Endothelial cell of umbilical vein (primary cell): ENCODE data around the gene NFKB1. TPM values are rescaled to one million over a fixed set of nuclear protein-coding genes. Genes with fewer than 3 reads are reported as not detected.
A peak's percentile ranks its signal among the peaks of the same experiment; 100 is the strongest.

Experiments
- BruUV-seq: library from RNA; stranded (reverse); fragments of 400-500 nt; replicated peaks from 2 replicates; lab custom pipeline; 2021; lab: Mats Ljungman, UMichigan
- CTCF ChIA-PET: fragments of 300-600, 350-600 bp; sonication (Branson Sonifier 250); formaldehyde crosslinking; loops from one replicate; lab custom pipeline; 2021; ENCODE audit warnings: antibody characterized with exemption, inconsistent platforms; lab: Charles Lee
- POLR2A ChIA-PET: fragments of 300-600, 350-600 bp; sonication (Branson Sonifier 250); formaldehyde crosslinking; loops from one replicate; lab custom pipeline; 2021; ENCODE audit warnings: antibody characterized with exemption, inconsistent platforms; lab: Charles Lee
- DNase-seq: peaks from one replicate; pipeline ENCODE4 v3.0.0-alpha.2; 2011; ENCODE audit warnings: low read depth, low spot score
- FAIRE-seq: peaks from 2 replicates; lab custom pipeline; 2011; peaks lifted over from hg19 to GRCh38; lab: Jason Lieb, UNC
- H2AFZ ChIP-seq: 2 replicates; pipeline ENCODE4 v1.6.0; 2012; ENCODE audit warnings: low read depth, low read length, control low read depth, inconsistent platforms
- H3K27ac ChIP-seq: 2 replicates; pipeline ENCODE4 v1.5.1; 2011; ENCODE audit warnings: low read depth, mild to moderate bottlenecking, control low read depth, low read length, moderate library complexity; ENCODE audit not compliant: insufficient read depth
- H3K27me3 ChIP-seq, 2 experiments: 2 replicates each; pipeline versions ENCODE4 v1.6.0 to v1.6.1; 2011; ENCODE audit warnings: low read length in 2 of 2, mixed read lengths in 1 of 2; ENCODE audit not compliant: control insufficient read depth in 2 of 2, insufficient read depth in 2 of 2
- H3K36me3 ChIP-seq, 2 experiments: 2 replicates in 1 of 2; 3 replicates in 1 of 2; pipeline ENCODE4 v1.5.1; 2011; ENCODE audit warnings: low read length in 2 of 2, mild to moderate bottlenecking in 1 of 2, moderate library complexity in 1 of 2; ENCODE audit not compliant: control insufficient read depth in 2 of 2, insufficient read depth in 2 of 2; ENCODE audit errors: extremely low read depth in 1 of 2
- H3K4me1 ChIP-seq: 3 replicates; pipeline ENCODE4 v1.5.1; 2011; ENCODE audit warnings: mild to moderate bottlenecking, low read length; ENCODE audit not compliant: control insufficient read depth, insufficient read depth; ENCODE audit errors: extremely low read depth
- H3K4me2 ChIP-seq: 2 replicates; pipeline ENCODE4 v1.6.1; 2011; ENCODE audit warnings: low read length, control low read depth, mixed read lengths; ENCODE audit not compliant: insufficient read depth
- H3K4me3 ChIP-seq, 3 experiments: fragments of 200-600 bp in 1 of 3; sonication (generic), shearing (Covaris generic) in 1 of 3; replicated peaks in 1 of 3; 2 replicates each; pipeline ENCODE4 v1.5.1; 2011 to 2016; ENCODE audit warnings: control low read depth in 3 of 3, low read length in 3 of 3, mild to moderate bottlenecking in 2 of 3, inconsistent platforms in 1 of 3, low read depth in 1 of 3, moderate library complexity in 1 of 3; ENCODE audit not compliant: insufficient read depth in 1 of 3
- H3K79me2 ChIP-seq: 2 replicates; pipeline ENCODE4 v1.6.0; 2012; ENCODE audit warnings: low read length, inconsistent platforms; ENCODE audit not compliant: control insufficient read depth, insufficient read depth
- H3K9ac ChIP-seq: replicated peaks from 2 replicates; pipeline ENCODE3; 2011; ENCODE audit warnings: low read length, control low read depth; ENCODE audit not compliant: insufficient read depth; ENCODE audit errors: extremely low read depth
- H3K9me1 ChIP-seq: replicated peaks from 3 replicates; pipeline ENCODE4 v1.6.0; 2011; ENCODE audit warnings: mild to moderate bottlenecking, low read length; ENCODE audit not compliant: control insufficient read depth, insufficient read depth; ENCODE audit errors: extremely low read depth
- H3K9me3 ChIP-seq: replicated peaks from 2 replicates; pipeline ENCODE4 v1.5.1; 2012; ENCODE audit warnings: low read length, inconsistent platforms; ENCODE audit not compliant: control insufficient read depth, insufficient read depth
- H4K20me1 ChIP-seq: replicated peaks from 2 replicates; pipeline ENCODE3; 2011; ENCODE audit warnings: mild to moderate bottlenecking, low read length; ENCODE audit not compliant: control insufficient read depth, insufficient read depth; ENCODE audit errors: extremely low read depth
- EZH2 ChIP-seq: IDR thresholded peaks from 2 replicates; pipeline ENCODE4 v1.6.1; 2012; ENCODE audit warnings: borderline replicate concordance, low read depth, mild to moderate bottlenecking, moderate library complexity, low read length, inconsistent platforms; ENCODE audit not compliant: severe bottlenecking
- FOS ChIP-seq: IDR thresholded peaks from 2 replicates; pipeline ENCODE4 v1.6.1; 2011; ENCODE audit warnings: mild to moderate bottlenecking, low read length, moderate library complexity, borderline replicate concordance; ENCODE audit not compliant: insufficient read depth
- GATA2 ChIP-seq: IDR thresholded peaks from 2 replicates; pipeline ENCODE4 v1.7.0; 2011; ENCODE audit warnings: low read depth, mild to moderate bottlenecking, moderate library complexity, mixed read lengths, low read length; ENCODE audit not compliant: insufficient read length, insufficient read depth
- JUN ChIP-seq: IDR thresholded peaks from 2 replicates; pipeline ENCODE4 v1.6.1; 2011; ENCODE audit warnings: borderline replicate concordance, low read depth; ENCODE audit not compliant: insufficient read length, insufficient read depth
- MYC ChIP-seq: IDR thresholded peaks from one replicate; pipeline ENCODE4 v1.6.1; 2011; ENCODE audit warnings: mild to moderate bottlenecking, low read depth, low read length
- POLR2A ChIP-seq: IDR thresholded peaks from 2 replicates; pipeline ENCODE4 v1.6.1; 2012; ENCODE audit warnings: low read depth, mild to moderate bottlenecking, control low read depth, low read length
- POLR2AphosphoS5 ChIP-seq: IDR thresholded peaks from 2 replicates; pipeline ENCODE4 v1.6.1; 2012; ENCODE audit warnings: low read depth, mild to moderate bottlenecking, control low read depth, low read length, moderate library complexity; ENCODE audit not compliant: insufficient read depth
- dilution Hi-C: fragments of 300-500 bp; cut with MboI; formaldehyde crosslinking; loops from one replicate; pipeline ENCODE4 v1.15.0; 2019; ENCODE audit warnings: low sequenced_read_pairs; ENCODE audit not compliant: extremely low pct_ligation_motif_present
- intact Hi-C: fragments of 100-400 bp; cut with micrococcal nuclease; formaldehyde crosslinking; loops from one replicate; pipeline ENCODE4 v1.10.0; 2022
- polyA plus RNA-seq, 4 experiments: library from polyadenylated mRNA; depleted of rRNA in 3 of 4; stranded (reverse) in 3 of 4; unstranded in 1 of 4; fragments of >200 nt; gene quantifications; 2 replicates each; pipeline versions ENCODE4 v1.2.1 to v1.2.3, GENCODE V29; 2011 to 2012; ENCODE audit warnings: missing spikeins in 1 of 4
- total RNA-seq: library from RNA; stranded (reverse); gene quantifications from 2 replicates; pipeline ENCODE4 v1.2.3, GENCODE V29; 2021
- TF ChIP-seq, protein P1 (sequence below), 2 donors: IDR thresholded peaks; 1 replicate in 1 of 2; 2 replicates in 1 of 2; pipeline ENCODE4 v1.5.1; 2011; ENCODE audit warnings: low read length in 2 of 2, mild to moderate bottlenecking in 2 of 2, moderate library complexity in 2 of 2, control low read depth in 1 of 2, inconsistent platforms in 1 of 2, low read depth in 1 of 2; ENCODE audit not compliant: insufficient read depth in 1 of 2; ENCODE audit errors: extremely low read depth in 1 of 2
- TF ChIP-seq, protein P2 (sequence below): IDR thresholded peaks from 2 replicates; pipeline ENCODE4 v1.6.1; 2011; ENCODE audit not compliant: insufficient read depth, insufficient read length

NFKB1 gene
- total and polyA plus RNA-seq, 2 donors (not counting 3 experiments of a cell fraction or from before 2014, with no cell fraction given), result 21.3 to 41.4 TPM

DNA sequence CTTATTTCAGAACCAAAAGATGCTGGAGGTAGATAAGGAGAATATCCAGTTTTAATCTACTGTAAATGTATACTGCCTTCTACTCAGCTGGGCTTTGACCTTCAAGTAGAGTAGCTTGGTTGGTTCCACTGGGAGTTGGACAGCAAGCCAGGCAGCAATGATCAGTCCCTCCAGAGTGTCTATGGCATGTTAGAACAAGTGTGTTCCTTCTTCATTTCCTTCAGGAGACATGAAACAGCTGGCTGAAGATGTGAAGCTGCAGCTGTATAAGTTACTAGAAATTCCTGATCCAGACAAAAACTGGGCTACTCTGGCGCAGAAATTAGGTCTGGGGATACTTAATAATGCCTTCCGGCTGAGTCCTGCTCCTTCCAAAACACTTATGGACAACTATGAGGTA is 111.1 kb downstream of the NFKB1 start:
- H3K9ac ChIP-seq, result no peak overlapping the region
- intact Hi-C loops, result loop anchor here (5.0 kb wide), 2 partner anchors 110 to 180 kb away; partner anchors contain the start of gene NFKB1
- dilution Hi-C loops, result no loop called here
- peak; percentile 59 for FAIRE-seq
- H3K4me3 ChIP-seq, result no peak overlapping the region
- H2AFZ ChIP-seq, result no peak overlapping the region
- H4K20me1 ChIP-seq, result no peaks in the 10 kb centered on the region
- peaks cover 22 to 23% of the 10 kb centered on the region in 2 experiments for H3K36me3 ChIP-seq
- CTCF ChIA-PET, result interaction anchor here (1.1 to 2.2 kb wide), 5 partner anchors 9 to 397 kb away, joined by 3 to 9 read pairs (median 8); no protein-coding TSS in a partner anchor
- no peak overlapping the region for H3K4me2 ChIP-seq
- TF ChIP-seq, protein P1, sequence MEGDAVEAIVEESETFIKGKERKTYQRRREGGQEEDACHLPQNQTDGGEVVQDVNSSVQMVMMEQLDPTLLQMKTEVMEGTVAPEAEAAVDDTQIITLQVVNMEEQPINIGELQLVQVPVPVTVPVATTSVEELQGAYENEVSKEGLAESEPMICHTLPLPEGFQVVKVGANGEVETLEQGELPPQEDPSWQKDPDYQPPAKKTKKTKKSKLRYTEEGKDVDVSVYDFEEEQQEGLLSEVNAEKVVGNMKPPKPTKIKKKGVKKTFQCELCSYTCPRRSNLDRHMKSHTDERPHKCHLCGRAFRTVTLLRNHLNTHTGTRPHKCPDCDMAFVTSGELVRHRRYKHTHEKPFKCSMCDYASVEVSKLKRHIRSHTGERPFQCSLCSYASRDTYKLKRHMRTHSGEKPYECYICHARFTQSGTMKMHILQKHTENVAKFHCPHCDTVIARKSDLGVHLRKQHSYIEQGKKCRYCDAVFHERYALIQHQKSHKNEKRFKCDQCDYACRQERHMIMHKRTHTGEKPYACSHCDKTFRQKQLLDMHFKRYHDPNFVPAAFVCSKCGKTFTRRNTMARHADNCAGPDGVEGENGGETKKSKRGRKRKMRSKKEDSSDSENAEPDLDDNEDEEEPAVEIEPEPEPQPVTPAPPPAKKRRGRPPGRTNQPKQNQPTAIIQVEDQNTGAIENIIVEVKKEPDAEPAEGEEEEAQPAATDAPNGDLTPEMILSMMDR (IDR thresholded peaks at IDR 0.05; ENCODE audit: extremely low read depth in 1 of 2, insufficient read depth in 1 of 2, low read depth in 1 of 2, low read length in 2 of 2), result no peak
- no peak for TF ChIP-seq MYC
- no peak for TF ChIP-seq POLR2A
- no peak for TF ChIP-seq GATA2
- TF ChIP-seq, protein P2, sequence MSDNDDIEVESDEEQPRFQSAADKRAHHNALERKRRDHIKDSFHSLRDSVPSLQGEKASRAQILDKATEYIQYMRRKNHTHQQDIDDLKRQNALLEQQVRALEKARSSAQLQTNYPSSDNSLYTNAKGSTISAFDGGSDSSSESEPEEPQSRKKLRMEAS, result no peak
- no peak for TF ChIP-seq EZH2
- no peak for TF ChIP-seq JUN
- no peak for TF ChIP-seq FOS
- TF ChIP-seq POLR2AphosphoS5, result no peak
- no peaks in the 10 kb centered on the region for H3K9me3 ChIP-seq
- no peak for DNase-seq
- no peaks in the 10 kb centered on the region for H3K9me1 ChIP-seq
- POLR2A ChIA-PET, result no interaction called here
- no peaks in the 10 kb centered on the region for H3K27me3 ChIP-seq
- no TSS peak for BruUV-seq
- H3K27ac ChIP-seq, result peak overlapping the region; percentile 35
- H3K4me1 ChIP-seq, result peaks cover 29% of the 10 kb centered on the region
- H3K79me2 ChIP-seq, result no peaks in the 10 kb centered on the region
